Fibroblast of lung (primary cell): Measurements from ENCODE around the gene SCD5. TPM values are rescaled to one million over a fixed set of nuclear protein-coding genes. Genes with fewer than 3 reads are reported as not detected.

Source experiments
- DNase-seq, 2 donors: peaks; one replicate each; pipeline versions ENCODE4 v3.0.0 to v3.0.0-alpha.2; 2010; ENCODE audit warnings: low read depth in 2 of 2
- H2AFZ ChIP-seq: 2 replicates; pipeline ENCODE4 v1.5.1; 2012; ENCODE audit warnings: low read length, control low read depth, inconsistent platforms
- H3K27ac ChIP-seq: 2 replicates; pipeline ENCODE4 v1.5.1; 2011; ENCODE audit warnings: low read length, control low read depth; ENCODE audit not compliant: insufficient read depth
- H3K27me3 ChIP-seq: 2 replicates; pipeline ENCODE4 v1.5.1; 2011; ENCODE audit warnings: mild to moderate bottlenecking, low read length; ENCODE audit not compliant: control insufficient read depth, insufficient read depth
- H3K36me3 ChIP-seq: 2 replicates; pipeline ENCODE4 v1.5.1; 2011; ENCODE audit warnings: low read length; ENCODE audit not compliant: control insufficient read depth, insufficient read depth
- H3K4me1 ChIP-seq: 2 replicates; pipeline ENCODE4 v1.5.1; 2011; ENCODE audit warnings: low read length; ENCODE audit not compliant: control insufficient read depth, insufficient read depth; ENCODE audit errors: extremely low read depth
- H3K4me2 ChIP-seq: 2 replicates; pipeline ENCODE4 v1.5.1; 2011; ENCODE audit warnings: low read length, control low read depth; ENCODE audit not compliant: insufficient read depth; ENCODE audit errors: extremely low read depth
- H3K4me3 ChIP-seq, 4 experiments: fragments of 200-600 bp in 1 of 4; sonication (generic) in 1 of 4; replicated peaks in 1 of 4; 2 replicates each; pipeline ENCODE4 v1.5.1; 2011 to 2016; ENCODE audit warnings: low read length in 4 of 4, low read depth in 3 of 4, mild to moderate bottlenecking in 3 of 4, control low read depth in 2 of 4, inconsistent platforms in 1 of 4, mixed read lengths in 1 of 4; ENCODE audit not compliant: insufficient read depth in 1 of 4; ENCODE audit errors: control extremely low read depth in 1 of 4
- H3K79me2 ChIP-seq: 2 replicates; pipeline ENCODE4 v1.5.1; 2012; ENCODE audit warnings: mild to moderate bottlenecking, low read length, inconsistent platforms; ENCODE audit not compliant: control insufficient read depth, insufficient read depth
- H3K9ac ChIP-seq: 2 replicates; pipeline ENCODE4 v1.5.1; 2011; ENCODE audit warnings: mild to moderate bottlenecking, low read length, control low read depth; ENCODE audit not compliant: insufficient read depth
- H3K9me3 ChIP-seq: 2 replicates; pipeline ENCODE4 v1.5.1; 2012; ENCODE audit warnings: low read depth, low read length; ENCODE audit not compliant: control insufficient read depth, insufficient read depth
- H4K20me1 ChIP-seq: 2 replicates; pipeline ENCODE4 v1.5.1; 2011; ENCODE audit warnings: low read length; ENCODE audit not compliant: control insufficient read depth, insufficient read depth; ENCODE audit errors: extremely low read depth
- EZH2 ChIP-seq: IDR thresholded peaks from 2 replicates; pipeline ENCODE4 v1.5.1; 2012; ENCODE audit warnings: low read length, control low read depth, mild to moderate bottlenecking; ENCODE audit errors: missing control alignments
- polyA plus RNA-seq, 2 donors: library from polyadenylated mRNA; depleted of rRNA in 1 of 2; stranded (reverse) in 1 of 2; unstranded in 1 of 2; fragments of >200 nt; gene quantifications; 2 replicates each; pipeline ENCODE4 v1.2.1, GENCODE V29; 2011 to 2012; ENCODE audit warnings: missing spikeins in 1 of 2
- total RNA-seq: library from RNA; depleted of rRNA; stranded (reverse); fragments of >200 nt; gene quantifications from 2 replicates; pipeline ENCODE4 v1.2.1, GENCODE V29; 2014
- TF ChIP-seq, protein P1 (sequence below), 2 donors: IDR thresholded peaks in 1 of 2; conservative IDR thresholded peaks in 1 of 2; 1 replicate in 1 of 2; 2 replicates in 1 of 2; pipeline ENCODE4 v1.5.1; 2011 to 2012; ENCODE audit warnings: low read length in 2 of 2, control low read depth in 1 of 2, inconsistent platforms in 1 of 2, low read depth in 1 of 2, mild to moderate bottlenecking in 1 of 2

Gene SCD5
- total and polyA plus RNA-seq, 2 donors (not counting 1 experiment from before 2014, with no cell fraction given): 4.9 to 11.4 TPM

DNA sequence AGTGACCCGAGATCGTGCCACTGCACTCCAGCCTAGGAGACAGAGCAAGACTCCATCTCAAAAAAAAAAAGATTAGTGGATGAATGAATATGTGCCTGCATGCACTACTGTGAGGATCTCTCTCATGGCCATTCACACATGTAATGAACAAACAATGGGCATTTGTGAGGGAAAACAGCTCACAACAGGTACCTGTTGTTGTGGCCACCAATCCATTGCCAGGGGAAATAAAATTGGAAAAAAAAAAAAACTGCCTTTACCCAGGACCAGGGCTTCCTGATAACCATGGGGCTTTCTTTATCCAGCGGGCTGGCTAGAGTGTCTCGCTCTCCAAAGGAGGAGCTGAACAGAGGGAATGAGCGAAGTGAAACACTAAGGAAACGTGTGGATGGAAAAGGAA is 7.4 kb downstream of the SCD5 start:
- H3K4me2 ChIP-seq: no peak overlapping the region

DNA sequence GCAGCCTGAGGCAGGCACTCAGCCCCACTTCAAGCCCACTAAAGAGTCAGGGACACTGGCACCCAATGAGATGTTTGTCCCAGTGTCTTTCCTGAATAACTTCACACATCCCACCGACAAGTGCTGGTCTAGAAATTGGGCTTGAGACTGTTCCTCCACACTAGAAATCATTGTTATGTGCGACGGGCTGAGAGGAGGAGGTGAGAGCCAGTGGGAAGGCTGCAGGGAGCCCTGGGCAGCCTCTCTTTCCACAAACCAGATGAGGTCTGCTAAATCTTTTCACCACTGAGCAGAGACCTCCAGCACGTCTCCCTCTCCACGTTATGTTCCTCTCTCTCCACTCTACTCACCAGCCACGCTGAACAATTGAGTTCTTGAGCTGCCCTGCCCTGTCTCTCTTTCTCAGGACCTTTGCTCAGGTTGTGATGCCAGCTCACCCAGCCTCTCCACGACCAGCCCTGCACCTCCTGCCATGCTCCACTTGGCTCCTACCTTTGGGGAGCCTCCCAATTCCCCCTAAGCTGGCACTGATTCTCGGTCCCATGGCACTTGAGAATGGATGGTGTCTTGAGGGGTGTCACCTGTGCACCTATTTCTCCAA is 8.4 kb downstream of the SCD5 start:
- no peaks in the 10 kb centered on the region for H3K79me2 ChIP-seq
- H3K4me2 ChIP-seq: no peak overlapping the region
- H3K4me3 ChIP-seq: no peak overlapping the region
- TF ChIP-seq EZH2: no peak
- TF ChIP-seq, protein P1, sequence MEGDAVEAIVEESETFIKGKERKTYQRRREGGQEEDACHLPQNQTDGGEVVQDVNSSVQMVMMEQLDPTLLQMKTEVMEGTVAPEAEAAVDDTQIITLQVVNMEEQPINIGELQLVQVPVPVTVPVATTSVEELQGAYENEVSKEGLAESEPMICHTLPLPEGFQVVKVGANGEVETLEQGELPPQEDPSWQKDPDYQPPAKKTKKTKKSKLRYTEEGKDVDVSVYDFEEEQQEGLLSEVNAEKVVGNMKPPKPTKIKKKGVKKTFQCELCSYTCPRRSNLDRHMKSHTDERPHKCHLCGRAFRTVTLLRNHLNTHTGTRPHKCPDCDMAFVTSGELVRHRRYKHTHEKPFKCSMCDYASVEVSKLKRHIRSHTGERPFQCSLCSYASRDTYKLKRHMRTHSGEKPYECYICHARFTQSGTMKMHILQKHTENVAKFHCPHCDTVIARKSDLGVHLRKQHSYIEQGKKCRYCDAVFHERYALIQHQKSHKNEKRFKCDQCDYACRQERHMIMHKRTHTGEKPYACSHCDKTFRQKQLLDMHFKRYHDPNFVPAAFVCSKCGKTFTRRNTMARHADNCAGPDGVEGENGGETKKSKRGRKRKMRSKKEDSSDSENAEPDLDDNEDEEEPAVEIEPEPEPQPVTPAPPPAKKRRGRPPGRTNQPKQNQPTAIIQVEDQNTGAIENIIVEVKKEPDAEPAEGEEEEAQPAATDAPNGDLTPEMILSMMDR (conservative IDR thresholded peaks at IDR 0.05 in 1 of 2, IDR thresholded peaks at IDR 0.05 in 1 of 2; ENCODE audit: low read depth in 1 of 2, low read length in 2 of 2): no peak
- no peak for DNase-seq
- H2AFZ ChIP-seq: no peak overlapping the region
- no peaks in the 10 kb centered on the region for H3K9me3 ChIP-seq
- H3K4me1 ChIP-seq: peaks cover 4% of the 10 kb centered on the region
- no peaks in the 10 kb centered on the region for H4K20me1 ChIP-seq
- no peaks in the 10 kb centered on the region for H3K36me3 ChIP-seq
- H3K27me3 ChIP-seq: no peaks in the 10 kb centered on the region
- H3K9ac ChIP-seq: no peak overlapping the region
- no peak overlapping the region for H3K27ac ChIP-seq

More for the DNA sequence above, 7.4 kb downstream of the SCD5 start:
- no peak overlapping the region for H3K27ac ChIP-seq
- H3K9ac ChIP-seq: no peak overlapping the region
- H2AFZ ChIP-seq: no peak overlapping the region
- DNase-seq: no peak
- H3K4me1 ChIP-seq: no peaks in the 10 kb centered on the region
- H3K4me3 ChIP-seq: no peak overlapping the region
- H3K27me3 ChIP-seq: no peaks in the 10 kb centered on the region
- H3K9me3 ChIP-seq: no peaks in the 10 kb centered on the region
- no peaks in the 10 kb centered on the region for H4K20me1 ChIP-seq
- H3K36me3 ChIP-seq: no peaks in the 10 kb centered on the region
- H3K79me2 ChIP-seq: no peaks in the 10 kb centered on the region
- TF ChIP-seq EZH2: no peak
- TF ChIP-seq, protein P1 (conservative IDR thresholded peaks at IDR 0.05 in 1 of 2, IDR thresholded peaks at IDR 0.05 in 1 of 2; ENCODE audit: low read depth in 1 of 2, low read length in 2 of 2): no peak

DNA sequence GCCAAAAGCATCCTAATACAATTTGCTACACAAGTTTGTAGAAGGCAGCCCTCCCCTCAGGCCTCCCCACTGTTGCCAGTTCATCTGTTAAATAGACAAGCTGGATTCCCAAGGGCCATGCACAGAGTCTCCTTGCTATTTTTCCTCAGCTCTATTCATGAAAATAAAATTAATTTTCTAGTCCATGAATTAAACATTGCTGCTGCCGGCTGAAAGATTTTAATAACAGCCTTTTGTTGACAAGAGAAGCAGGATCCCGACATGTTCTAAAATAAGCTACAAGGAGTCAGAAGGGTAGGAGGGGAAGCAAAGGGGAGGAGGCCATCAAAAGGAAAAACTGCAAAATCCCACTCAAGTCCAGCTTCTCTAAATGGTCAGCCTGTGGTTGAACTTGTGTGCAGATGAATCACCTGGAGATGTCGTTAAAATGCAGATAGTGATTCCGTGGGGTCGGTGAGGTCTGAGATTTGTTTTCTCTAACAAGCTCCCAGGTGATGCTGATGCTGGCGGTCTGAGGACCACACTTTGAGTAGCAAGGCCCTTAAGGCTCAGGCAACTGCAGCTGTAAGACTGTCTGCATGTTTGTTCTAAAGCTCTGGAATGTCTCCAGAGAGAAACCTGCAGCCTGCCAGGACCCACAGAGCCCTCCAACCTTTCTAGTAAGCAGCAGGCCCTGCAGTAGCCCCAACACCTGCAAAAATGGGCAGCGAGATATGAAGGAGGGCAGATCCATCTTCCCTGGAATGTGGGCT is 9.4 kb downstream of the SCD5 start:
- Histone ChIP-seq H3K27me3 (no peaks in the 10 kb centered on the region), H3K4me3 (no peak overlapping the region), H3K36me3 (no peaks in the 10 kb centered on the region), H3K9ac (no peak overlapping the region), H2AFZ (no peak overlapping the region), H3K4me2 (no peak overlapping the region), H3K9me3 (no peaks in the 10 kb centered on the region), H3K4me1 (peaks cover 8% of the 10 kb centered on the region), H3K27ac (no peak overlapping the region), H4K20me1 (no peaks in the 10 kb centered on the region), H3K79me2 (no peaks in the 10 kb centered on the region)
- no peak for DNase-seq
- no peak for TF ChIP-seq EZH2
- TF ChIP-seq, protein P1 (conservative IDR thresholded peaks at IDR 0.05 in 1 of 2, IDR thresholded peaks at IDR 0.05 in 1 of 2; ENCODE audit: low read depth in 1 of 2, low read length in 2 of 2): no peak
